KMS-11 (cell line): ENCODE data around the gene ANKMY2.

Source experiments
- H2AFZ ChIP-seq: fragments of 200-600 bp; sonication (generic); 2 replicates; pipeline ENCODE4 v1.6.1; 2016; ENCODE audit warnings: antibody characterized with exemption, mixed run types, low read depth
- H3K27ac ChIP-seq: fragments of 200-600 bp; sonication (generic); 2 replicates; pipeline ENCODE4 v1.6.1; 2016; ENCODE audit warnings: mild to moderate bottlenecking, mixed run types
- H3K27me3 ChIP-seq: fragments of 200-600 bp; sonication (generic); 2 replicates; pipeline ENCODE4 v1.6.1; 2017; ENCODE audit warnings: mild to moderate bottlenecking, low read depth, mixed run types, moderate library complexity; ENCODE audit not compliant: insufficient read depth
- H3K36me3 ChIP-seq: fragments of 200-600 bp; sonication (generic); 2 replicates; pipeline ENCODE4 v1.6.1; 2017; ENCODE audit warnings: mild to moderate bottlenecking, mixed run types; ENCODE audit not compliant: insufficient read depth
- H3K4me1 ChIP-seq: fragments of 200-600 bp; sonication (generic); 2 replicates; pipeline ENCODE4 v1.6.1; 2016; ENCODE audit warnings: mild to moderate bottlenecking, low read depth, mixed run types; ENCODE audit not compliant: poor library complexity, severe bottlenecking
- H3K4me2 ChIP-seq: fragments of 200-600 bp; sonication (generic); 2 replicates; pipeline ENCODE4 v1.7.0; 2016; ENCODE audit warnings: mild to moderate bottlenecking, mixed run types
- H3K4me3 ChIP-seq: fragments of 200-600 bp; sonication (generic); IDR thresholded peaks from 2 replicates; pipeline ENCODE4 v1.6.1; 2017; ENCODE audit warnings: low read depth, low read length, mixed read lengths; ENCODE audit not compliant: insufficient read depth
- H3K79me2 ChIP-seq: fragments of 200-600 bp; sonication (generic); 2 replicates; pipeline ENCODE4 v1.6.1; 2016; ENCODE audit warnings: low read depth, mixed run types; ENCODE audit not compliant: insufficient read depth
- H3K9ac ChIP-seq: fragments of 200-600 bp; sonication (generic); 2 replicates; pipeline ENCODE4 v1.6.1; 2016; ENCODE audit warnings: mild to moderate bottlenecking, mixed run types
- H4K20me1 ChIP-seq: fragments of 200-600 bp; sonication (generic); 2 replicates; pipeline ENCODE4 v1.6.1; 2016; ENCODE audit warnings: mild to moderate bottlenecking, mixed run types; ENCODE audit not compliant: insufficient read depth
- CTCF ChIP-seq: fragments of 200-600 bp; sonication (generic); conservative IDR thresholded peaks from 2 replicates; pipeline ENCODE4 v1.6.1; 2017; ENCODE audit warnings: low read depth, mild to moderate bottlenecking, antibody characterized with exemption, low read length, moderate library complexity, mixed read lengths

Gene ANKMY2

GRCh38 chr7:16581286-16581685 is 64.3 kb downstream of the ANKMY2 start:
- H3K36me3 ChIP-seq, result no peaks in the 10 kb centered on the region
- no peak overlapping the region for H2AFZ ChIP-seq
- no peaks in the 10 kb centered on the region for H3K4me1 ChIP-seq
- no peak overlapping the region for H3K4me3 ChIP-seq
- no peaks in the 10 kb centered on the region for H3K79me2 ChIP-seq
- no peaks in the 10 kb centered on the region for H3K27me3 ChIP-seq
- no peak for TF ChIP-seq CTCF
- no peak overlapping the region for H3K27ac ChIP-seq
- no peak overlapping the region for H3K4me2 ChIP-seq
- H3K9ac ChIP-seq, result no peak overlapping the region
- H4K20me1 ChIP-seq, result no peaks in the 10 kb centered on the region

- no peaks in the 10 kb centered on the region for H3K27me3 ChIP-seq
- H3K4me1 ChIP-seq, result no peaks in the 10 kb centered on the region
- H3K4me3 ChIP-seq, result no peak overlapping the region
- H3K4me2 ChIP-seq, result no peak overlapping the region
- no peaks in the 10 kb centered on the region for H3K36me3 ChIP-seq
- H2AFZ ChIP-seq, result no peak overlapping the region
- H3K27ac ChIP-seq, result no peak overlapping the region
- H3K79me2 ChIP-seq, result no peaks in the 10 kb centered on the region
- H3K9ac ChIP-seq, result no peak overlapping the region
- no peak for TF ChIP-seq CTCF
- H4K20me1 ChIP-seq, result no peaks in the 10 kb centered on the region
These were observed 66.3 kb downstream of the ANKMY2 start for GRCh38 chr7:16579216-16579615.

GRCh38 chr7:16571941-16572340 is 73.6 kb downstream of the ANKMY2 start:
- no peak overlapping the region for H3K9ac ChIP-seq
- H4K20me1 ChIP-seq, result no peaks in the 10 kb centered on the region
- no peak overlapping the region for H3K4me3 ChIP-seq
- H3K79me2 ChIP-seq, result no peaks in the 10 kb centered on the region
- no peaks in the 10 kb centered on the region for H3K36me3 ChIP-seq
- H3K4me1 ChIP-seq, result no peaks in the 10 kb centered on the region
- H3K4me2 ChIP-seq, result no peak overlapping the region
- H2AFZ ChIP-seq, result no peak overlapping the region
- TF ChIP-seq CTCF, result no peak
- H3K27ac ChIP-seq, result no peak overlapping the region
- H3K27me3 ChIP-seq, result no peaks in the 10 kb centered on the region

- H3K4me2 ChIP-seq, result no peak overlapping the region
- no peaks in the 10 kb centered on the region for H3K36me3 ChIP-seq
- no peak overlapping the region for H3K4me3 ChIP-seq
- no peak overlapping the region for H3K9ac ChIP-seq
- no peaks in the 10 kb centered on the region for H3K79me2 ChIP-seq
- H3K4me1 ChIP-seq, result peaks cover 6% of the 10 kb centered on the region
- H2AFZ ChIP-seq, result no peak overlapping the region
- peak; percentile 84 for TF ChIP-seq CTCF
- no peaks in the 10 kb centered on the region for H3K27me3 ChIP-seq
- no peaks in the 10 kb centered on the region for H4K20me1 ChIP-seq
- H3K27ac ChIP-seq, result no peak overlapping the region
These were observed 80.6 kb downstream of the ANKMY2 start for GRCh38 chr7:16564909-16565426.
